Choroid plexus epithelial cell (primary cell): Measurements from ENCODE around the gene CISD1.

Experiments used
- DNase-seq: peaks from one replicate; pipeline ENCODE4 v3.0.0-alpha.2; 2010; ENCODE audit warnings: low read depth
- H3K4me3 ChIP-seq: 2 replicates; pipeline ENCODE4 v1.5.1; 2011; ENCODE audit warnings: low read depth, mild to moderate bottlenecking, control low read depth, low read length, moderate library complexity
- TF ChIP-seq, protein P1 (sequence below): conservative IDR thresholded peaks from 2 replicates; pipeline ENCODE4 v1.5.1; 2011; ENCODE audit warnings: low read depth, mild to moderate bottlenecking, control low read depth, inconsistent platforms, low read length, moderate library complexity

Gene CISD1

DNA sequence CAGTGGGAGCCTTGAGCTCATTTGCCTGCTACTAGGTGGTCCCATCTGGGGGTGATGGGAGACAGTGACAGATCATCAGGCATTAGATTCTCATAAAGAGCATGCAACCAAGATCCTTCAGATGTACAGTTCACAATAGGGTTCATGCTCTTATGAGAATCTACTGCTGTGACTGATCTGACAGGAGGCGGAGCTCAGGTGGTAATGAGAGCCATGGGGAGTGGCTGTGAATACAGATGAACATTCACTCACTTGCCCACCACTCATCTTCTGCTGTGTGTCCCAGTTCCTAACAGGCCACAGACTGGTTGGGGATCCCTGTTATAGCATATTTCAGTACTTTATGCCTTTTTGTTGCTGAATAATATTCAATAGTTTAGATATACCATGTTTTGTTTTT is 59.3 kb downstream of the CISD1 start:
- no peak for DNase-seq
- TF ChIP-seq, protein P1, sequence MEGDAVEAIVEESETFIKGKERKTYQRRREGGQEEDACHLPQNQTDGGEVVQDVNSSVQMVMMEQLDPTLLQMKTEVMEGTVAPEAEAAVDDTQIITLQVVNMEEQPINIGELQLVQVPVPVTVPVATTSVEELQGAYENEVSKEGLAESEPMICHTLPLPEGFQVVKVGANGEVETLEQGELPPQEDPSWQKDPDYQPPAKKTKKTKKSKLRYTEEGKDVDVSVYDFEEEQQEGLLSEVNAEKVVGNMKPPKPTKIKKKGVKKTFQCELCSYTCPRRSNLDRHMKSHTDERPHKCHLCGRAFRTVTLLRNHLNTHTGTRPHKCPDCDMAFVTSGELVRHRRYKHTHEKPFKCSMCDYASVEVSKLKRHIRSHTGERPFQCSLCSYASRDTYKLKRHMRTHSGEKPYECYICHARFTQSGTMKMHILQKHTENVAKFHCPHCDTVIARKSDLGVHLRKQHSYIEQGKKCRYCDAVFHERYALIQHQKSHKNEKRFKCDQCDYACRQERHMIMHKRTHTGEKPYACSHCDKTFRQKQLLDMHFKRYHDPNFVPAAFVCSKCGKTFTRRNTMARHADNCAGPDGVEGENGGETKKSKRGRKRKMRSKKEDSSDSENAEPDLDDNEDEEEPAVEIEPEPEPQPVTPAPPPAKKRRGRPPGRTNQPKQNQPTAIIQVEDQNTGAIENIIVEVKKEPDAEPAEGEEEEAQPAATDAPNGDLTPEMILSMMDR, result no peak

DNA sequence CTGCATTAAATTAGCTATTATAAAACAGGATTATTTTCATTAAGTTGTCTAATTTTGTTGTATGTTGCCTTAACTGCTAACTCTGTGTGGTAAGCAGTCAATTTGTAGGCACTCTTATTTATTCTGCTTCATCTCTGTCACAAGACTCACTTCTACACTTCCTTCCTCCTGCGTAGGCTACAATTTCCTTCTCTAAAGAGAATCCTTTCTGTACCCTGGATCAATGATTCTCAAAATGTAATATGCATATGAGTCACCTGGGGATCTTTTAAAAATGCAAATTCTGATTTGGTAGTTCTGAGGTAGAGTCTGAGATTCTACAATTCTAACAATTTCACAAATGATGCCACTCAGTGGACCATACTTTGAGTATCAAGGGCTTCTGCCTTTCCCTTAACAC is 61.5 kb downstream of the CISD1 start:
- no peak for DNase-seq
- TF ChIP-seq, protein P1, result no peak
- H3K4me3 ChIP-seq, result no peak overlapping the region

More for the DNA sequence above, 59.3 kb downstream of the CISD1 start:
- no peak overlapping the region for H3K4me3 ChIP-seq

GRCh38 chr10:58331646-58332045 is 62.7 kb downstream of the CISD1 start:
- DNase-seq, result no peak
- no peak overlapping the region for H3K4me3 ChIP-seq
- TF ChIP-seq, protein P1, result no peak

DNA sequence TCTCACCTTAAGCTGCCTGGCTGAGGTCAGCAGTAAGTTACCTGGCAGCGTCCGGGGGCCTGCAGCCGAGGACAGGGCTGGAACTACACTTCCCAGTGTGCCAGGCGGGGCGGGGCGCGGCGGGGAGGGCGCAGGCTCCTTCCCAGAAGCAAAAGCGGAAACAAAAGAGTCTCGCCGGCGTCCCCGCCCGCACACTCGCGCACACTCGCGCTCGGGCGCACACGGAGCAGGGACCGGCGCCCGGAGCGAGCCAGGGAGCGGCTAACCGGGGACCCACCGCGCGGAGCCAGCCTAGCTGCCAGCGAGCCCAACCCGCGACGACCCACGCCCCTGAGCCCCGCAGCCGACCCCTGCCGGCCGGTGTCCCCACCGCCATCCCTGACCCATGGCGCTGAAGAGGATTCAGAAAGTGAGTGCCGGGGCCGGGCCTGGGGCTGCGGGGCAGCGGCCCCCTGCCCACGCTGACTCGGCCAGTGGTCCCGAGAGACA is 65.9 kb downstream of the CISD1 start, which contains the start of gene UBE2D1:
UBE2D1 (plus strand) TSS at position 190 of the 489 bp plus-strand sequence; CDS start at position 386, 196 bp downstream.
- peak within 1 kb of the TSS; percentile 86 for H3K4me3 ChIP-seq
- DNase-seq, result peak; percentile 72
- TF ChIP-seq, protein P1, result peak; percentile 8

DNA sequence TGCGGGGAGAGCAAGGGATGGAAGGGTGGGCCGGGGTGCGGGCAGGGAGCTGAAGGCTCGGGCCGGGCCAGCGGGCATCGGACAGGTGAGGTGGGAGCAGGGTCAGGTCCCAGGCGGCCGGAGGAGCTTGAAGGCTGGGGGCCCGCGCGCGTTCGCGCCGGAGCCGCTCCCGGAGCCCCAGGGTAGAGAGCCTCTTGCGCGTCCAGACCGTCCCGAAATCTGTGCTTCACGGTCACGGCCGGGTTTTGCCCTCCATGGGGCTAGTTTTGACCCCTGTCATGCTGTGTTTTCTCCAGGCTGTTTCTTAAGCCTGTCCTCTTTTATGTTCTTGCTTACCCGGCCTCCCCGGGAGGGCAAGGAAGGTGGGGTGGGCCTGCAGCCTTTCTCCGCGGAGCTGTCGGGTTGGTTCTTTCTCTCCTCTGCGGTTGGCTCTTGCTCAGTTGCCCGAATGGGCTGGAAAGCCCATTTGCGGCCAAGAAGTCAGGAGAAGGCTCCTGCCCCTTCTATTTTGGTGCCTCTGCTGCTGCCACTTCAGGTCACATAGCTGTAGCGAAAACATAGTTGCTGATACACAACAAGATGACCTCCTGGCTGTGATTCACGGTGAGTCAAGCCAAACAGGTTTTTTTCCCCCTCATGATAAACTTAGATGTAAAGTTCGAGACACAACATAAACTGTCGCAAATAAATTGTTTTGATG is 66.5 kb downstream of the CISD1 start:
- peak overlapping the region; percentile 86 for H3K4me3 ChIP-seq

GRCh38 chr10:58336242-58336641 is 67.3 kb downstream of the CISD1 start:
- H3K4me3 ChIP-seq, result peak overlapping the region; percentile 86
- no peak for DNase-seq
- TF ChIP-seq, protein P1, result no peak

More for the DNA sequence above, 66.5 kb downstream of the CISD1 start:
- DNase-seq, result peak; percentile 32
- TF ChIP-seq, protein P1, result no peak
